Measurements from ENCODE around the gene GPR157. TPM values are rescaled to one million over a fixed set of nuclear protein-coding genes. Genes with fewer than 3 reads are reported as not detected.

GPR157 gene
- total and polyA plus RNA-seq, 4 donors: 1.1 to 7.9 (median 4.8) TPM

DNA sequence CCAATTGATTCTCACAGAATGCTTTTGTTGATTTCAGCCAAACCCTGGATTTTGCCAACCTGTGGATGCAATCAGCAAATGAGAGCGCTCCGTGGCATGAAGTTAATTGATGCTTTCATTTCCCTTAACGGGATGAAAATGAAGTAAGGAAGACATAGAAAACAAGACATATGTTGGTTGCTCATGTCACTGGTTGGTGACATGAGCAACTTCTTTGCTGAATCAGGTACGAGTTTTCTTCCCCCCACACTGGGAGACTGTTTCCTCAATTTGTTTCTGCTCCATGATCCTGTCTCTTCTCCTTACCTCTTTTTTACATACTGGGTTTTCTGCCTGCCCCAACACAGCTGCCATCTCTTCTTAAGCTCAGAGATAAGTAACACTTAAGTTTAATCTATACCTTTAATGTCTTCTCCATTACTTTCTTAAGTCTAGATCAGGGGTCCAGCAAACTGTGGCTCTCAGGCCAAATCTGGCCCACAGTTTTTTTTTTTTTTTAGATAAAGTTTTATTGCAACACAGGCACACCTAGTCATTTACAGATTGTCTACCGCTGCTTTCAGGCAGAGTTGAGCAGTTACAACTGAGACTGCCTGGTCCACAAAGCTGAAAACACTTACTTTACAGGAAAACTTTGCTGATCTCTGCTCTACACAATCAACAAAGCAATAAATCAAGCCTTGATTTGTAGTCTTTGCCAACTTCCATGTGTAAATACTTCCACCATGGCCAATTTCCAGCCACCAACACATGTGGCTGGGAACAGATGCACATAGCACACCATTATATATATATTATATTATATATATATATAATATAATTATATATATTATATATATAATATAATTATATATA, 13.3 kb downstream of the GPR157 start:
- Histone ChIP-seq H3K4me3 (ENCODE audit: low read length in 2 of 2) (no peak overlapping the region), H3K4me1 (ENCODE audit: control insufficient read depth in 1 of 2, insufficient read depth in 2 of 2, low read length in 2 of 2) (no peaks in the 10 kb centered on the region), H3K36me3 (ENCODE audit: control insufficient read depth in 1 of 2, insufficient read depth in 2 of 2, low read length in 1 of 2) (peaks cover 0 to 1% of the 10 kb centered on the region in 2 donors), H3K9me3 (ENCODE audit: control insufficient read depth, low read length) (no peaks in the 10 kb centered on the region), H3K27ac (ENCODE audit: low read depth in 1 of 2, low read length in 2 of 2) (no peak overlapping the region), H3K27me3 (ENCODE audit: control insufficient read depth in 1 of 2, insufficient read depth in 2 of 2, low read length in 1 of 2) (no peaks in the 10 kb centered on the region)
- intact Hi-C loops (cut with DNase I): no loop called here
- WGBS, 2 donors: 86 to 88% methylated on average over 5 of the region's 5 CpGs
- DNase-seq (peak in 1 of 2 donors; percentile 1), ATAC-seq (ENCODE audit: low FRiP score) (no peak)

DNA sequence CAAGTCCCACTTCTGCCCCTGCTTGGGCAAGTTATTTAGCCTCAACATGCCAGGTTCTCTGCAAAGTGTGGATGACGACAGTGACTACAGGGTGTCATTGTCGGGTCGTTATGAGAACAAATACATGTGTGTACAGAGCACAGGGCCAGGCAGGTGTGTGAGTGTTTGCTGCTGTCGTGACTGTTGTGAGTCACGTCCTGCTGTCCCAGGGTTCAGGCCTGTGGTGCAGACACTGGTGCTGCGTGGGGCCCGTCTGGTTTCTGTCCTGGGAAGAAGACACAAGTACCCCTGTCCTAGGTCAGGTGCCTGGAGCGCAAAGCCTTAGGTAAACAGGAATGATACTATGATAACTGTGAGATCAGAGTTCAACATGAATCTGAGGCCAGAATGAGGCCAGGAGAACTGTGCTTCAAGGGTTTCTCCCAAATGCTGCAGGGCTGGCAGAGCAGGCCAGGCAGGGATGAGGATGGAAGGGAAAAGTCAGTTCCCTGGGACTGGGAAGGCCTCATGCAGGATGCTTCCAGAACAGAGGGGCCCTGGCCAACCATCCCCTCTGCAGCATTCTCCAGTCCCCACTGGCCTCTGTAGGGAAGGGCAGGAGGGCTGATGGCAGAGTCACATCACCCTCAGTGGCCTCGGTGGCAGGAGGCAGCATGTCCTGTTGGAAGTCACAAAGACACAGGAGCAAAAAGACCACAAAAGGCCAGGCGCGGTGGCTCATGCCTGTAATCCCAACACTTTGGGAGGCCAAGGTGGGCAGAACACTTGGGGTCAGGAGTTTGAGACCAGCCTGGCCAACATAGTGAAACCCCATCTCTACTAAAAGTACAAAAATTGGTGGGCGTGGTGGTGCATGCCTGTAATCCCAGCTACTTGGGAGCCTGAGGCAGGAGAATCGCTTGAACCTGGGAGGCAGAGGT, 15.7 kb downstream of the GPR157 start:
- no peaks in the 10 kb centered on the region for H3K4me1 ChIP-seq (ENCODE audit: control insufficient read depth in 1 of 2, insufficient read depth in 2 of 2, low read length in 2 of 2)
- H3K4me3 ChIP-seq (ENCODE audit: low read length in 2 of 2): no peak overlapping the region
- no peaks in the 10 kb centered on the region for H3K27me3 ChIP-seq (ENCODE audit: control insufficient read depth in 1 of 2, insufficient read depth in 2 of 2, low read length in 1 of 2)
- peak in 1 of 2 donors; percentile 31 for DNase-seq
- intact Hi-C loops (cut with DNase I): loop anchor here in 1 of 2 donors (5.0 kb wide), 1 partner anchor 84 kb away; no protein-coding TSS in a partner anchor
- H3K27ac ChIP-seq (ENCODE audit: low read depth in 1 of 2, low read length in 2 of 2): no peak overlapping the region
- WGBS, 2 donors: 93 to 94% methylated on average over 13 of the region's 13 CpGs
- ATAC-seq (ENCODE audit: low FRiP score): no peak
- peaks cover 0 to 1% of the 10 kb centered on the region in 2 donors for H3K36me3 ChIP-seq (ENCODE audit: control insufficient read depth in 1 of 2, insufficient read depth in 2 of 2, low read length in 1 of 2)
- no peaks in the 10 kb centered on the region for H3K9me3 ChIP-seq (ENCODE audit: control insufficient read depth, low read length)

DNA sequence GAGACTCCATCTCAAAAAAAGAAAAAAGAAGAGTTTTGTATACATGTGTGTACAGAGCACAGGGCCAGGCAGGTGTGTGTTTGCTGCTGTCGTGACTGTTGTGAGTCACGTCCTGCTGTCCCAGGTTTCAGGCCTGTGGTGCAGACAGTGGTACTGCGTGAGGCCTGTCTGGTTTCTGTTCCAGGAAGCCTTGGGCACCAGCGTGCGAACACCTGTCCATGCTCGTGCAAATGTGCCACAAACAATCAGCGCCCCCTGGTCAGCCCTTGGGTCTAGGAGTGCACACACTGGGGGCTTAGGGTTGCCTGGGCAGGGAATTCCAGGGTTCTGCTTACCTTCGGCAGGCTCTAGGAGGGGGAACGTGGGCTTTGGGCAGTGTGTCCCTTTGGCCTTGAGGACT, 16.9 kb downstream of the GPR157 start:
- intact Hi-C loops (cut with DNase I): loop anchor here (2.0 to 5.0 kb wide), 2 partner anchors 85 kb away; no protein-coding TSS in a partner anchor
- H3K27ac ChIP-seq (ENCODE audit: low read depth in 1 of 2, low read length in 2 of 2): no peak overlapping the region
- no peak overlapping the region for H3K4me3 ChIP-seq (ENCODE audit: low read length in 2 of 2)
- DNase-seq: peak in 1 of 2 donors; percentile 29
- H3K36me3 ChIP-seq (ENCODE audit: control insufficient read depth in 1 of 2, insufficient read depth in 2 of 2, low read length in 1 of 2): no peaks in the 10 kb centered on the region
- H3K4me1 ChIP-seq (ENCODE audit: control insufficient read depth in 1 of 2, insufficient read depth in 2 of 2, low read length in 2 of 2): no peaks in the 10 kb centered on the region
- H3K9me3 ChIP-seq (ENCODE audit: control insufficient read depth, low read length): no peaks in the 10 kb centered on the region
- H3K27me3 ChIP-seq (ENCODE audit: control insufficient read depth in 1 of 2, insufficient read depth in 2 of 2, low read length in 1 of 2): no peaks in the 10 kb centered on the region
- WGBS, 2 donors: 94 to 97% methylated on average over 9 of the region's 9 CpGs
- ATAC-seq (ENCODE audit: low FRiP score): no peak

DNA sequence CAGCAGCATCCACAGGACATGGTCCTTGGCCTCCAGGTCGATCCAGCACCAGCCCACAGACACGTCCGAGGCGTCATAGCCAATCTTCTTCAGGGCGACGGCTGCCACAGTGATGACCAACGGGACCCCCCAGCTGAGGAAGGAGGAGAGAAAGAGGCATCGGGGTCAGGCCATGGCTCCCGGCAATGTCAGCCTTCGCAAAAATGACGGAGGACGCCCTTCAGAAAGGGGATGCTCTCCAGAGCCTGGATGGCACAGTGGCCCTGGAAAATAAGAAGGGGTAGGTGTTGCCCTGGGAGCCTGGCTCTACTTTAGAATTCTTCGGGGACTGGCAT, 17.6 kb downstream of the GPR157 start:
- 90 to 92% methylated on average over 13 of the region's 13 CpGs for WGBS, 2 donors
- no peaks in the 10 kb centered on the region for H3K36me3 ChIP-seq (ENCODE audit: control insufficient read depth in 1 of 2, insufficient read depth in 2 of 2, low read length in 1 of 2)
- no peaks in the 10 kb centered on the region for H3K4me1 ChIP-seq (ENCODE audit: control insufficient read depth in 1 of 2, insufficient read depth in 2 of 2, low read length in 2 of 2)
- no peak overlapping the region for H3K4me3 ChIP-seq (ENCODE audit: low read length in 2 of 2)
- no peak overlapping the region for H3K27ac ChIP-seq (ENCODE audit: low read depth in 1 of 2, low read length in 2 of 2)
- ATAC-seq (ENCODE audit: low FRiP score): no peak
- intact Hi-C loops (cut with DNase I): loop anchor here (2.0 to 5.0 kb wide), 2 partner anchors 85 to 86 kb away; no protein-coding TSS in a partner anchor
- H3K27me3 ChIP-seq (ENCODE audit: control insufficient read depth in 1 of 2, insufficient read depth in 2 of 2, low read length in 1 of 2): no peaks in the 10 kb centered on the region
- no peaks in the 10 kb centered on the region for H3K9me3 ChIP-seq (ENCODE audit: control insufficient read depth, low read length)
- DNase-seq: no peak

DNA sequence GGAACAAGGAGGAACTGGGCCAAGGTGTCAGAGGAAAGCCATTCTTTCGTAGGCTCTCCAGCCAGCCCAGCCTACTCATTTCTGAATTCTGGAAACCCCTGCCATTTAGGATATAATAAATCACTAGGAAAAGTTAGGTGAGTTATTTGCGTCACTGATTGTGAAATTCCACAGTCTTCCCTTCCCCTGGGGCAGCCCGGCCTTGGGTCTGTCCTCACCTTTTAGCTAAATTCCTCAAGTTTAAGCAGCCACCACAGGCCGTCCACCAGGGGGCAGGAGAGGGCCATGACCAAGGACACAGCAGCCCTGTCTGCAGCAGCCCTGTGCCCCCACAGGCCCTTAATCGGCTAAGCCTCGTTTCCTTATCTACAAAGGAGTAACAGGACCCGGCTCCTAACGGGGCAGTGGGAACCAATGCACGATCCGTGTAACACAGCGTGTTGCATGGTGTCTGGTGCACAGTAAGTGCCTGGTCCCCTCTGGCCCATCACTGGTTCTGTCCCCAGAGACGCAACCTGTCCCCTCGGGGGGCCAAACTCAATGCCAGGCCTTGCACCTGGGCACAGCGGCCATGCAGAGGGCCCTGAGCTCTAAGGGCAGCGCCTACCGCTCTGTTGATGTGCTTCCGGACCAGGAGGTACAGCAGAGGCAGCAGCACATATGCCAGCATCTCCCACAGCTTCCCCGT, 18.1 kb downstream of the GPR157 start:
- Histone ChIP-seq H3K4me3 (ENCODE audit: low read length in 2 of 2) (no peak overlapping the region), H3K27ac (ENCODE audit: low read depth in 1 of 2, low read length in 2 of 2) (no peak overlapping the region), H3K36me3 (ENCODE audit: control insufficient read depth in 1 of 2, insufficient read depth in 2 of 2, low read length in 1 of 2) (no peaks in the 10 kb centered on the region), H3K9me3 (ENCODE audit: control insufficient read depth, low read length) (no peaks in the 10 kb centered on the region), H3K4me1 (ENCODE audit: control insufficient read depth in 1 of 2, insufficient read depth in 2 of 2, low read length in 2 of 2) (no peaks in the 10 kb centered on the region), H3K27me3 (ENCODE audit: control insufficient read depth in 1 of 2, insufficient read depth in 2 of 2, low read length in 1 of 2) (no peaks in the 10 kb centered on the region)
- DNase-seq (peak; percentile 93 to 97), ATAC-seq (ENCODE audit: low FRiP score) (peak; percentile 87)
- intact Hi-C loops (cut with DNase I): loop anchor here (2.0 to 5.0 kb wide), 2 partner anchors 86 kb away; no protein-coding TSS in a partner anchor
- 37 to 42% methylated on average over 18 of the region's 18 CpGs for WGBS, 2 donors

DNA sequence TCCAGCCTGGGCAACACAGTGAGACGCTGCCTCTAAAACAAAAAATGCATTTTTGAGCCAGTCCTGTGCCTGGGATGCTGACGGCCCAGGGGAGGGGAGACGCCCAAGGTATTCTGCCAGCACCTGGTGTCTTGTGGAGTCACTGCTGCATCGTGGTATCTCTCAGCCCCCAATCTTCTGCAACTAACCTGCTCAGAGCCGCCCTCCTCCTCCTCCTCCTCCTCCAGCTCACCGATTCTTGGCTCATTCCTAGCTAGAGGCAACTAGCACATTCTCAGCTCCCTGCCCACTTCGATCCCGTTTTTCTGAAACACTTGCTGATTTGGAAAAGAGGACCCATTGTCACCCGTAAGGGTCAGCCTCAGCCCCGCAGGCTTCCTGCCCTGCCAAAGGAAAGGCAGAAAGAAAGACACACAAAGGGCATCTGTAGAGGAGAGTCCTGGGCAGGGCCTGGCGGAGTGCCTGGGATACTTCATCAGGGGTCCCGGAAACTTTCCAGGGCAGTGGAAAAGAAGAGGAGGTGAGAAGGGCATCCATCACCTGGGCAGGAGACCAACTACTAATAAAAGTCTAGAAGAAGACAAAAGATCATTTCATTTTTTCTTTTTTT, 20.7 kb downstream of the GPR157 start:
- no peak overlapping the region for H3K4me3 ChIP-seq (ENCODE audit: low read length in 2 of 2)
- 93 to 95% methylated on average over 12 of the region's 12 CpGs for WGBS, 2 donors
- H3K4me1 ChIP-seq (ENCODE audit: control insufficient read depth in 1 of 2, insufficient read depth in 2 of 2, low read length in 2 of 2): no peaks in the 10 kb centered on the region
- no peaks in the 10 kb centered on the region for H3K9me3 ChIP-seq (ENCODE audit: control insufficient read depth, low read length)
- intact Hi-C loops (cut with DNase I): loop anchor here in 1 of 2 donors (5.0 kb wide), 1 partner anchor 191 kb away; no protein-coding TSS in a partner anchor
- H3K27me3 ChIP-seq (ENCODE audit: control insufficient read depth in 1 of 2, insufficient read depth in 2 of 2, low read length in 1 of 2): no peaks in the 10 kb centered on the region
- H3K27ac ChIP-seq (ENCODE audit: low read depth in 1 of 2, low read length in 2 of 2): no peak overlapping the region
- ATAC-seq (ENCODE audit: low FRiP score) (no peak), DNase-seq (peak in 1 of 2 donors; percentile 17)
- H3K36me3 ChIP-seq (ENCODE audit: control insufficient read depth in 1 of 2, insufficient read depth in 2 of 2, low read length in 1 of 2): peaks cover 0 to 7% of the 10 kb centered on the region in 2 donors

DNA sequence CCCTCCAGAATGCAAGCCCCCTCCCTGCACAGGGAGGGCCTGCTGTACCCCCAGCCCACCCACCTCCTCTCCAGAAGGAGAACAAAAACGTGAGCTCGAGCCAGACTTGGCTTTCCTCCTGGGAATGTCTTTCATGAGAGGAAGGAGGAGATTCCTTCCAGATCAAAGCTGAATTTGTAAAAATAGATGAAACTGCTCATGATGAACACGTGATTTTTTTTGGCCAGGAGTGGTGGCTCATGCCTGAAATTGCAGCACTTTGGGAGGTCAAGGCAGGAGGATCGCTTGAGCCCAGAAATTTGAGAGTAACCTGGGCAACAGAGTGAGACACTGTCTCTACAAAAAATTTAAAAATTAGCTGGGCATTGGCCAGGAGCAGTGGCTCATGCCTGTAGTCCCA, 21.8 kb downstream of the GPR157 start:
- ATAC-seq (ENCODE audit: low FRiP score): no peak
- H3K4me1 ChIP-seq (ENCODE audit: control insufficient read depth in 1 of 2, insufficient read depth in 2 of 2, low read length in 2 of 2): no peaks in the 10 kb centered on the region
- DNase-seq: peak in 1 of 2 donors; percentile 17
- intact Hi-C loops (cut with DNase I): loop anchor here in 1 of 2 donors (5.0 kb wide), 1 partner anchor 190 kb away; no protein-coding TSS in a partner anchor
- H3K4me3 ChIP-seq (ENCODE audit: low read length in 2 of 2): no peak overlapping the region
- 29 to 37% methylated on average over 4 of the region's 4 CpGs for WGBS, 2 donors
- no peaks in the 10 kb centered on the region for H3K9me3 ChIP-seq (ENCODE audit: control insufficient read depth, low read length)
- H3K36me3 ChIP-seq (ENCODE audit: control insufficient read depth in 1 of 2, insufficient read depth in 2 of 2, low read length in 1 of 2): peaks cover 0 to 7% of the 10 kb centered on the region in 2 donors
- H3K27ac ChIP-seq (ENCODE audit: low read depth in 1 of 2, low read length in 2 of 2): no peak overlapping the region
- no peaks in the 10 kb centered on the region for H3K27me3 ChIP-seq (ENCODE audit: control insufficient read depth in 1 of 2, insufficient read depth in 2 of 2, low read length in 1 of 2)

DNA sequence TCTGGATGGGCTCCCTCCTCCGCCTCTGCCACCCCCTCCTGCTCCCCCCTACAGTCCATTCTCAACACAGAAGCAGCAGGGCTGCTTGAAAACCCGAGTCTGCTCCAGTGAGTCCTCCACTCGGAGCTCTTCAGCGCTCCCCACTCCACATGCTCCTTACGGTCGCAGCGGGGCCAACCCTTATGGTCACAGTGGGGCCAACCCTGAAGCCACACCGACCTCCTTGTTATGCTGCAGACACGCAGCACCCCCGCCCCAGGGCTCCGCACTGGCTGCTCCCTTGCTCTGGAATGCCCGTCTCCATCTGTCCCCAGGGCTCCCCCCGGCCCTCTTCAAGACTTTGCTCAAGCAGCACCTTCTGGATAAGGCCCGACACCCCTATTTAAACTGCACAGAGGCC, 22.6 kb downstream of the GPR157 start:
- Histone ChIP-seq H3K36me3 (ENCODE audit: control insufficient read depth in 1 of 2, insufficient read depth in 2 of 2, low read length in 1 of 2) (peaks cover 0 to 7% of the 10 kb centered on the region in 2 donors), H3K4me1 (ENCODE audit: control insufficient read depth in 1 of 2, insufficient read depth in 2 of 2, low read length in 2 of 2) (no peaks in the 10 kb centered on the region), H3K9me3 (ENCODE audit: control insufficient read depth, low read length) (no peaks in the 10 kb centered on the region), H3K27me3 (ENCODE audit: control insufficient read depth in 1 of 2, insufficient read depth in 2 of 2, low read length in 1 of 2) (no peaks in the 10 kb centered on the region), H3K4me3 (ENCODE audit: low read length in 2 of 2) (no peak overlapping the region), H3K27ac (ENCODE audit: low read depth in 1 of 2, low read length in 2 of 2) (no peak overlapping the region)
- intact Hi-C loops (cut with DNase I): loop anchor here in 1 of 2 donors (5.0 kb wide), 1 partner anchor 189 kb away; no protein-coding TSS in a partner anchor
- WGBS, 2 donors: 90 to 92% methylated on average over 14 of the region's 14 CpGs
- ATAC-seq (ENCODE audit: low FRiP score) (no peak), DNase-seq (peak in 1 of 2 donors; percentile 35)

All from aorta (tissue), 5 donors.